ENCODE results near the gene GRID2.

Gene GRID2

GRCh38 chr4:93409035-93409434 lies 1105.3 kb downstream of the GRID2 start:
- DNase-seq (ENCODE audit: low read depth) = no peak

DNA sequence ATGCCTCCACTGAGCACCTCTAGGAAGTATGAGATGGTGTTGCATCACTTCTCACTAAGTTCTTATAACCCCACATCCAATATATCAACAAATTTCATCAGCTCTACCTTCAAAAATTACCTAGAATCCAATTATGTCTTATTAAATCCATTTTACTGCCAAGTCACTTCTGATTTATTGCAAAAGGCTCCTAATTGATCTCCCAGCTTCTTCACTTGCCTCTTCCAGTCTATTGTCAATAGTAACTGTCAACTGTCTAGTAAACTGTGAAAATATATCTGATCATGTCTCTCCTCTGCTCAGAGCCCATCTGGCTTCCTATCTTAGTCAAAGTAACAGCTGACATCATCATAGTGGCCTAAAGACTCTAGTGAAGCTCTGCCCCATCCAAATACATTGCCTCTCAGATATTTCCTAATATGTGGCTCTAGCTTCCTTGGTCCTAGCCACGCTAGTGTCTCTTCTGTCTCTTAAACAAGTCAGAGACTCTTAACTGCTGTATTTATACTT lies 1110.3 kb downstream of the GRID2 start:
- DNase-seq (ENCODE audit: low read depth) = no peak

- DNase-seq (ENCODE audit: low read depth) = no peak
These were observed 1112.8 kb downstream of the GRID2 start for GRCh38 chr4:93416344-93417128.

DNA sequence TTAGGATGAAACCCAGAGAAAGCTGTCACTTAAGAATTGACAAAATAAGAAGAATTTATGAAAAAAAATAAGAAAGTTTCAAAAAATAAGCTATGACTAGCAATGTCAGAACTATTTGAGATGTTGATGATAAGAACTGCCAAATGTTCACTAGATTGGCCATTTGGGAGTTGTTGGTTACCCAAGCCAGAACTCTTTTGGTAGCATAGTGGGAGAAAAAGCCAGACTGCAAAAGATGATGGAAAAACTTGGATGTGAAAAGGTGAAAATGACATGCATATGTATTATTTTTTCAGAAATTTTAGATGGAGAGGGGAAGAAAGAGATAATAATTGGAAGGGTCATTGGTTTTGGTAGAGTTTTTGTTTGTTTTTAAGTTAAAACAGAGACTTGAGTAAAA lies 1127.6 kb downstream of the GRID2 start:
- DNase-seq (ENCODE audit: low read depth) = no peak

DNA sequence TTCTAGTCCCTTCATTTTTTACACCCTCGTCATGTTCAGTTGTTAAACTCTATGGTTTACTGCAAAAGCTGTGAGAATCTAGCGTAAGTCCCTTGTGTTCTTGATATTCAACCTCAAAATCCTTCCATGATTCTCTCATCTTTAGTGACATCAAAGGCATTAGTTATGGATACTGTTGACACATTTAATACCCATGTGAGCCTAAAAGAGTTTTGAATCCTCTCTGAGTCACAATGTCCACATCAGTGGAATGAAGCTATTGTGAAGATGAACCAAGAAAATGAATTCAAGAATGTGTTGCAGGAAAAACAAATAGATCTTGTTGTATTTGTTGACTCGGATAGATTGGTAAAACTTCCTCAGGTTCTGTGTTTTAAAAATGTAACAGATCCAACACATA lies 1130.1 kb downstream of the GRID2 start:
- no peak for DNase-seq (ENCODE audit: low read depth)

DNA sequence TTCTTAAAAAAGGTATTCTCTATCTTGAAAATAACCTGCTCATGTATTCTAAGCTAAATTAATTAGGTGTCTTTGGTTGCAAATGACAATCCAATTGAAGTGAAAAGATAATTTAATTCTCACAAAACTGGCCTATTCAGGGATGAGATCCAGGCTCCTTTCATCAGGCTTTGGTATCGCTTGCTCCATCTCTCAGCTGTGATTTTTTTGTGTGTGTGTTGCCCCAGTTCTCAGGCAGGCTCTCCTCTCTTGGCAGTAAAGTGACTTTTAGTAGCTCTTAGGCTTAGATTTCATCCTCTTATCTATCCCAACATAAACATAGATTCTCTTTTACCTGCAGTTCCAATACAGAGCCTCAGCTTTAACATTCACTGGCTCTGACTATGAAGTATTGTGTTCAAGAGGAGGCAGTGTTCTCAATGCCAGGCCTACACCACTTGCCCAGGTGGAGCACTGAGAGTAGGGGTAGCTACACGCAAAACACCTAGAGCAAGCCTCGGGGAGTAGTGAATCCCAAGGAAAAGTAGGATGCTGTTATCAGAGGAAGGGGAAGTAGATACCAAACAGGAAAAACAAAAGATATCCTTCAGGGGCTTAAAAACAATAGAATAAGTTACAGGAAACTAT lies 1132.3 kb downstream of the GRID2 start:
- DNase-seq (ENCODE audit: low read depth) = no peak

DNA sequence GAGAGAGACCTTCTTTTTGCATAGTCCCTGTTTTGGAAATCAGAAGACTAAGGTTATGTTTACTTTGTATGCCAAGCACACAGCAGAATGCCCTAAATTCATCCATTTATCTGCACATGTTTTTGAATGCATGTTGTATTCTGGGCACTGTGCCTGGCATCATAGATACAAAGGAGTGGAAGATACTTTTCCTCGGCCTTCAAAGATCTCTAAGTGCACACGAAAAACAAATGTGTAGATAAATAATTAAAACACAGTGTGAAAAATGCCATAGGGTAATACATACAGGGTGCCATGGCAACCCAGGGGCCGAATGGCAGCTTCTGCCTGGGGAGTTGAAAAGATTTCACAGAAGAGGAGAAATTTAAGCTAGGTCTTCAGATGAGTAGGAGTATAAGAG lies 1134.2 kb downstream of the GRID2 start:
- no peak for DNase-seq (ENCODE audit: low read depth)

- DNase-seq (ENCODE audit: low read depth) = no peak
These were observed 1141.1 kb downstream of the GRID2 start for GRCh38 chr4:93444860-93445259.

- no peak for DNase-seq (ENCODE audit: low read depth)
These were observed 1142.3 kb downstream of the GRID2 start for GRCh38 chr4:93446038-93446437.

GRCh38 chr4:93448691-93449293 lies 1145.0 kb downstream of the GRID2 start:
- no peak for DNase-seq (ENCODE audit: low read depth)

- no peak for DNase-seq (ENCODE audit: low read depth)
These were observed 1148.2 kb downstream of the GRID2 start for GRCh38 chr4:93451954-93452353.

DNA sequence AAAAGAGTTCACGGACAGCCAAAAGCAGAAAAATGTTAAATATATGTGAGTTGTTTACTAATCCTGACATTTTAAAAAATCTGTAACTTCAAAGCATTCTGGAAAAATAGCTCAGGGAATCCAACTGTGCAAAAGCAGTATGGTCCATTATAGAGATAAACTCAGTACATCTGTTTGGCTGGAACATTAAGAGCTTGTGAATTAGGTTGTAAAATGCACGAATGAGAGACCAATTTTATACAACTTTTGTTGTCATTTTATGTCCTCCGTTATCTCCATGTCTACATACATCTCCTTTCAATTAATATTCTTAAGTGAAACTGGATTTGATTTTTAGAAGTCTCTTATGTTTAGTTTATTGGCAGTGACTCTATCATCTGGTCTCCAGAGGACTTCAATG lies 1157.8 kb downstream of the GRID2 start:
- no peak for DNase-seq (ENCODE audit: low read depth)

- DNase-seq (ENCODE audit: low read depth) = no peak
These were observed 1162.7 kb downstream of the GRID2 start for GRCh38 chr4:93466446-93466845.

DNA sequence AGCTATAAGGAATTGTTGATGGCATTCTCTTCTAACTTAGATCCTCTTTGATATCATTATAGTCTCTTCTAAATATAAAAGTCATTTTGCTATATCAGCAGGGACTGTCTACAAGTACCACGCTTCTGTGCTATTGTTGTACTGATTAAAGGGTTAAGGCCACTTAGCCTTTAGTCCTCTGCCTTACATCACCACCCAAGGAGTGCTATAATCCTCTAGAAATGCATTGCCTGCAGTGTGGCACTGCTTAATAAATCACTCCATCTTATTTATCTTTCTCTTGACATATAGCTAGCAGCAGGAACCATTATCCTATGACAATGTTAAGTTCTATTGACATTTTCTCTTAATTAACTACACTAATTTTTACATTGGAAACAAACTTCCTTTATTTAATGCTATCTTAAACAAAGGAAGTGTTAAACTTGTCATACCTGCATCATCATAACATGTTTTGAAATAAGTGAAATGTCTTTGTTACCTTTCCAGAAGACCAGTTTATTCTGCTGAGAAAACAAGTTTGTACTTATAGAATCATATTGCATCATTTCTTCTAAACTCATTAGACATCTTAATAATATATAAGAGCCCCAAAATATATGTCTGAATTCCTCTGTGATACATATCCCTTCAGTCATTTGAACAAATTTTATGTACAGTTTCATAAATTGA lies 1163.9 kb downstream of the GRID2 start:
- no peak for DNase-seq (ENCODE audit: low read depth)

DNA sequence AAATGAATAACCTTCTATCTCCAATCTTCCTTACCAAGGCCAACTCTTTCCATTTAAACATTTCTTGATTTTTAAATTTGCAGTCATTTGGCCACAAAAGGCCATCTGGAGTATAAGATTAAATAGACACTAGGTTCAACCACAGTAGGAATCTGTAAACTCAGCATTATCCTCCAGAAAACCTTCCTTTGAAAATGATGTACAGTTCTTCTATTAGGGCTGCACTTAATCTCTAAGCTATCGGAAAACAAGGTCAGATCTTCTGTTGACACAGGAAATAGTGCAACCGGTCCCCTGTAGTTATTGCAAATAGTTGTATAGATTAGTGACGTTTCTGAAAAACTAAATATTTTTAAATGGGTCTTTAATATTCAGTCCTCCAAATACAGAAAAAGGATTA lies 1165.8 kb downstream of the GRID2 start:
- DNase-seq (ENCODE audit: low read depth) = no peak

- no peak for DNase-seq (ENCODE audit: low read depth)
These were observed 1172.0 kb downstream of the GRID2 start for GRCh38 chr4:93475730-93476129.

DNA sequence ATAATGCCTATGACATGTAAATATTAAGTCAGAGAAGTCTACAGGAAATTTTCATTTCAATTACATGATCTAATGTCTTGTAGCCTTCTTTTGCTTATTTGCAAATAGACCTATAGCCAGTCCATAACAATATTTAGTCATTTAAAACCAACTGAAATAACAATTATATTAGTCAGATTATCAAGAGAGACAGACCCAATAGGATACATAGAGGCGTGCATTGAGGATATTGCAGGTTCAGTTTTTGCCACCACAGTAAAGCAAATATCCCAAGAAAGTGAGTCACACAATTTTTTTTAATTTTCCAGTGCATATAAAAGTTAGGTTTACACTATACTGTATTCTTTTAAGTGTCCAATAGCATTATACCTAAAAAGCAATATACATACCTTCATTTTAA lies 1175.0 kb downstream of the GRID2 start:
- no peak for DNase-seq (ENCODE audit: low read depth)

DNA sequence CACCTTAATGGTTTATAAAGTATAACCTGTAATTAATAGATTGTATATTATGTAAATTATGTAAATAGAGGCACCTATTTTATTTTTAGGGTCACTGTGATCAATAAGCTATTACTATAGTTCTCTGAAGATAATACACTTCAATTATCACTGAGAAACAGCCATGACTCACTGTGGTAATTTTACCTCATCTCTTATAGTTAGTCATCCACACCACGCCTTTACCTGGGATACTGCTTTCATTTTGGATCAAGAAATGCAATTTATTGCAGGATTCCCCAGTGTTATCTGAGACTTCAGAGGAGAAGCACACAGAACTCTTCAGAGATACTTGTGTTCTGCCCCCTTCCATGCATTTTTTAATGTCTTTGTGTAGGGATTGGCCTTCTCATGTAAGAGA lies 1176.7 kb downstream of the GRID2 start:
- no peak for DNase-seq (ENCODE audit: low read depth)

DNA sequence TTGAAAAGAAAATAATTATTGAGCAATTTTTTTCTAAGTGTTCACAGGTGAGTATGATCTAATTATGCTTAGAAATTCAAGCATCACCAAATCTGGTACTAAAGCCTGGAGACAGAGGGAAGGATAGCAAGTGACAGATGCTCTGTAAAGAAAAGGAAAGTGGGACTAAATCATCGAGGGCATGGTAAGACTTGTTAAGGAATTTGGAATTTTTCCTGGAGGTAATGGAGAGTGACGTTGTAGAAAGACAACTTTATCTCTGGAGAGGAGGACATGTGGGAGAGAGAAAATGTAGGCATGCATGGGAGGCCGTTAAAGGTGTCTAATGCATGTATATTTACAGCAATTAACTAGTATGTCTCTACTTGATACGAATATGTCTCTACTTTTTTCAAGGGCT lies 1191.6 kb downstream of the GRID2 start:
- DNase-seq (ENCODE audit: low read depth) = no peak

DNA sequence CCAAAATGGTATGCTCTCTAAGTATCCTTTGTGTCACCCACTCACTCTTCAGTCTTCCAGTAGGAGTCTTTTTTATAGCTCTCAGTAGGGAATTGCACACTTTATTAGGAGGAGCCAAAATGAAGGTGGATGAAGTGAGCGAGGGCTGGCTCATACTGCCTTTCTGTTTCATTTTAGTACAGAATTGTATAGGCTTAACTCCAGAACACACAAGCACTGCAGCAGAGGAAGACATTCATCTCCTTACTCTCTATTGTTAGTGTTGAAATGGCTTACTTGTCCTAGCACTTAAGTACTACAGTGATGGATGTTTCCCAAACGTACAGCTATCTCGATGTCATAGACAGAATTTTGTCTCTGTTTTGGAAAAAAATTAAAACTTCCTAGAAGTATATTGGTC lies 1197.5 kb downstream of the GRID2 start:
- no peak for DNase-seq (ENCODE audit: low read depth)

DNA sequence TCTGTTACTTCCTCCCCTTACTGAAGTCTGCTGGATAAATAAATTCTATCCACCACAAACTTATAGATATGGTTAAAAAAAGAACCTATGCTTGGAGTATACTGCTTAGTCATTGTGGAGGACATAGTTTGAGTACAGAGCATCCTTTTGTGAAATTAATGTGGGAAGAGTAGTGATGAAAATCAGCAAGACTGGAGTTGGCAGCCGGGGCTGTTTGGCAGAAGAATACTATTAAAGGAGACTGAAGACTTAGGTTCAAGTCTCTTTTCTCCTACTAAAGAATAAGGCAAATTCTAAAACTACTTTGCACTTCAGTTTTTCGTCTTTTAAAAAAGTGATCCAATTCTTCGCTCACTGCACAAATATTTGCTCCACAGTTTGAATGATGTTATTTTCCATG lies 1198.2 kb downstream of the GRID2 start:
- no peak for DNase-seq (ENCODE audit: low read depth)

GRCh38 chr4:93502991-93503390 lies 1199.2 kb downstream of the GRID2 start:
- DNase-seq (ENCODE audit: low read depth) = no peak

- no peak for DNase-seq (ENCODE audit: low read depth)
These were observed 1210.1 kb downstream of the GRID2 start for GRCh38 chr4:93513851-93514250.
